GM18526 (cell line): ENCODE results near the gene EPS8L1.

ENCODE experiments used
- POLR2A ChIP-seq: IDR thresholded peaks from 3 replicates; pipeline ENCODE4 v1.6.1; 2011; ENCODE audit not compliant: insufficient read length; ENCODE audit errors: extremely low read depth

Gene EPS8L1

GRCh38 chr19:55050749-55051532 is 24.7 kb upstream of the EPS8L1 start:
- no peak for TF ChIP-seq POLR2A

GRCh38 chr19:55053735-55054134 is 21.9 kb upstream of the EPS8L1 start:
- TF ChIP-seq POLR2A = no peak

GRCh38 chr19:55056827-55057226 is 18.8 kb upstream of the EPS8L1 start:
- TF ChIP-seq POLR2A = no peak

DNA sequence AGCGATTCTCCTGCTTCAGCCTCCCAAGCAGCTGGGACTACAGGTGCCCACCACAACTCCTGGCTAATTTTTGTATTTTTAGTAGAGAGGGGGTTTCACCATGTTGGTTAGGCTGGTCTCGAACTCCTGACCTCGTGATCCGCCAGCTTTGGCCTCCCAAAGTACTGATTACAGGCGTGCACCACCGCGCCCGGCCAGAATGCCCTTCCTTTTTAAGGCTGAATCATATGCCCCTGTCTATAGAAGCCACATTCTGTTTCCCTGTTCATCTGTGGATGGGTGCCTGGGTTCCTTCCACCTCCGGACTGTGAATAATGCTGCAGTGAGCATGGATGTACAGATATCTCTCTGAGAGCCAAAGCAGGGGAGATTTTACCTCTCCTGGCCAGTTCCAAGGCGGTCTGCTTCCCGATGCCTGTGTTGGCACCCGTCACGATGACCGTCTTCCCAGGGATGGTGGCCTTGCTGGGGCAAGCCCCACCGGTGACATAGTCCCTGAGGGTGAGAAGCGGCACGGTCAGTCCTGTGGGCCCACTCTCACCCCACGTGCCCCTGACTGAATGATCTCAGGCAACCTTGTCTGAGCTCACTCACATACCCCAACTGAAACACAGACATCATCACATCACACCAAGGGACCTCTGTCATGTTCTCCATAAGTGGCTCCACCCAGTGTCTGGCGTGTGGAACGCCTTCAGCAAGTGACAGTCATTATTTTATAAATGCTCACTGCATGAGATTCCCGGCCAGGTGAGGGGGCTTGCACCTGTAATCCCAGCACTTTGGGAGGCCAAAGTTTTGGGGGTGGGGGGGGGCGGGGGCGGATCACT is 16.7 kb upstream of the EPS8L1 start:
- TF ChIP-seq POLR2A = no peak

DNA sequence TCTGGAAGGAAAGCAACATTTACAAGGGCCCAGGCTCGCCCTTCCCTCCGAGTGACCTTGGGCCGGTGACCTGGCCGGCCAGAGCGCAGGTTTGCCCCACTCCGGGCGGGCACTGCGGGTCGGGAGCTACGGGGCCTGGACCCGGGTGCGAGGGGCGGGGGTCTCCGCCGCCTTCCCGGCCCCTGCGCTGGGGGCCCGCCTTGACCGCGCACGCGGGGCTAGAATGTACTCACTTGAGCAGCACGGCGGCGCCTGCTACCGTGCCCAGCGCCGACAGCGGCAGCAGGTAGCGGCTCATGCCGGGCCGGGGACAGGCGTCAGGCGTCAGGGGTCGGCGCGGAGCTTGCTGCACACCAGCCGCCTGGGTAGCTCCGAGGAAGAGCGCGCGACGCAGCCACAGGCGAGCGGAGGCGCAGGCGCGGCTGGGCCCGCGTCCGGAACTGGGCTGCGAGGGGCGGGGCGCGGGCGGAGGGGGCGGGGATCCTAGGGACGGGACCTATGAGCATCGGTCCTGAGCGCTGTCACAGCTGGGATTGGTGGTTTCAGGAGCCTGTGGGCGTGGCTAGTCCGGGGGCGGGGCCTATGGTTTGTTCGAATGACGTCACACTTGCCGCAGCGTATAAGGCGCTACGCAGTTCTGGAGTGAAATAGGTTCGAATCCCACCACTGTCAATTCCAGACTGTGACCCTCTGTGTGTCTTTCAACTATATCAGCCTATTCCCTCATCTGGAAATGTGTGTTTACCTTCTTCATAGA is 12.8 kb upstream of the EPS8L1 start, which contains the start of gene RDH13:
RDH13 (minus strand) TSS at position 414 of the 757 bp plus-strand sequence; CDS start at position 298, 116 bp downstream.
- TF ChIP-seq POLR2A = peak; percentile 67

- TF ChIP-seq POLR2A = no peak
These were observed 12.2 kb upstream of the EPS8L1 start for GRCh38 chr19:55063492-55063843.

DNA sequence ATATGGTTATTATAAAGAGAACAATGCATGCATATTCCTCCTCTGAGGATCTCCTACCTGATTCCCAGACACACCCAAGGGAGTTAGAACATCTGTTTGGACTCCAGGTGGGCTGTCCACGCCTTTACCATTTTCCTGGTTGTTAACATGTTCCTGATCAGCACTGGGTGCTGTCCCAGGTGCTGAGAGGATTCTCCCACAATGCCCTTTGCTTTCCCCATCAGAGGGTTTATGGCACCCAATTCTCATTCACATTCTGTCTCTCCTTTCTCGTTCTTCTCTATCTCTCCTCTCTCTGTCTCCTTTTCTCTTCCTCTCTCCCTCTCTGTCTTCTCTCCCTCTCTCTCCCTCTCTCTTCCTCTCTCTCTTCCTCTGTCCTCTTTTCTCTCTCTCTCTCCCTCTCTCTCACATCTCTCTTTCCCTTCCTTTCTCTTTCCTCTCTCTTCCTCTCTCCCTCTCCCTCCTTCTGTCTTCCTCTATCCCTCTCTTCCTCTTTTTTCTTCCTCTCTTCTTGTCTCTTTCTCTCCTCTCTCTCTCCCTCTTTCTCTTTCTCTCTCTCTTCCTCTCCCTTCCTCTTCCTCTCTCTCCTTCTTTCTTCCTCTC is 9.5 kb upstream of the EPS8L1 start:
- TF ChIP-seq POLR2A = no peak

DNA sequence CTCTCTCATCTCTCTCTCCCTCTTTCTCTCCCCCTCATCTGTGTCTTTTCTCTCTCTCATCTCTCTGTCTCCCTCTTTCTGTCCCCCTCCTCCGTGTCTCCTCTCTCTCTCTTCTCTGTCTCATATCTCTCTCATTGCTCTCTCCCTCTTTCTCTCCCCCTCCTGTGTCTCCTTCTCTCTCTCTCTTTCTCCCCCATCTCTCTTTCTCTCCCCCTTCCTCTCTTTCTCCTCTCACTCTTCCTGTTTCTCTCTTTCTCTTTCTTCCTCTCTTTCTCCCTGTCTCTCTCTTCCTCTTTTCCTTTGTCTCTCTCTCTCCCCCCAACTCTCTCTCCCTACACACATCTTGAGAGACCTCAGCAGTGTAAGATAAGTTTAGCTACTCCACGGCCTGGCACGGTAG is 7.8 kb upstream of the EPS8L1 start:
- no peak for TF ChIP-seq POLR2A

DNA sequence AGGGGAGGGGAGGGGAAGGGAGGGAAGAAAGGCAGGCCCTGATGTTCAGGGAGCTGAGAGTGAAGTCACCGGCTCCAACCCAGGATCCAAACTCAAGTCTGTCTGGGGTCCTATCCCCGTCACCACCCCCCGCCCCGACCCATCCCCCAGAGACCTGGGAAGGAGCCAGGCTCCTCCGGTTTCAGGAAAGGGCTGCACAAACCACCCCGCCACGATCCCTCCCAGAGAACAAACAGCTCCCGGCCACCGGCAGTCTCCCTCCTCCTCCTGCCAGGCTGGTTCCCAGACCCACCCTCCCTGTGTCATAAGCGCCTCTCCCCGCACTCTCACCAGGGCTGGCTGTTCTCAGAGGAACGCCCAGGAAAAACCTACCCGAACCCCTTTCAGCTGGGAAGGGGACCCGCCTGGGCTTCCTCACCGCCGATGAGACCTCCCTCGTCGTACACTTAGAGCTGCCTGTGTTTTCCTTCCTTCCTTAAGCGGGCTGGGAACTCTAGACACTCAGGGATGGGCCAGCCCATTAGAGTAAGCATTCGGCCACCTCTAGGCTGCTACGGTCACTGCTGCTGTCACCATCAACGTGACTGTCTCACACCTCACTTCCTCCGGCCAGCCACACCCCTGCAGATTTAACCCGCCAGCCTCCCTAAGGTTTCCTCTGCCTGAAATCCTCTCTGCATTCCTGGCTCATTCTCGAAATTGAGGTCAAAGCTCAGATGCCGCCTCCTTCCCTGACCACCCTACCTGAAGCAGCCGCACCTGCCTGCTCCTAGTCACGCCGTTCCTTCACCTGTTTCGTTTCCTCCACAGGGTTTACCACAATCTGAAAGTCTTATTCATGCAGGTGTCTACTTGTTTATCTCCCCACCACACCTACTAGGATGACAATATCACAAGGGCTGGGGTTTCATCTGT is 6.5 kb upstream of the EPS8L1 start:
- TF ChIP-seq POLR2A = no peak

DNA sequence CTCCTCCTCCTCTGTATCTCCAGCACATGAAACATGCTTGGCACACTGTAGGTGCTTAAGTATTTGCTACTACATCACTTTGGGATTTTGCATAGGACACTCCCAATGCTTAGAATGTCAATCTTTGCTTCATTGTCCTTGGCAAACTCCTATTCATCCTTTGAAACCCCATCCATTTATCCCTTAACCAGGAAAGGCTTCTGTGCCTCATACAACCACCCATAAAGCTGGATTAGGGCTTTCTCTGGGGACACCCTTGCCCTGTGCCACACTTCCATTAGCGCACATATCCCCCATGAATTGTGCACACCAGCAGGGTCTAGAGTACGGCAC is 5.8 kb upstream of the EPS8L1 start:
- no peak for TF ChIP-seq POLR2A

DNA sequence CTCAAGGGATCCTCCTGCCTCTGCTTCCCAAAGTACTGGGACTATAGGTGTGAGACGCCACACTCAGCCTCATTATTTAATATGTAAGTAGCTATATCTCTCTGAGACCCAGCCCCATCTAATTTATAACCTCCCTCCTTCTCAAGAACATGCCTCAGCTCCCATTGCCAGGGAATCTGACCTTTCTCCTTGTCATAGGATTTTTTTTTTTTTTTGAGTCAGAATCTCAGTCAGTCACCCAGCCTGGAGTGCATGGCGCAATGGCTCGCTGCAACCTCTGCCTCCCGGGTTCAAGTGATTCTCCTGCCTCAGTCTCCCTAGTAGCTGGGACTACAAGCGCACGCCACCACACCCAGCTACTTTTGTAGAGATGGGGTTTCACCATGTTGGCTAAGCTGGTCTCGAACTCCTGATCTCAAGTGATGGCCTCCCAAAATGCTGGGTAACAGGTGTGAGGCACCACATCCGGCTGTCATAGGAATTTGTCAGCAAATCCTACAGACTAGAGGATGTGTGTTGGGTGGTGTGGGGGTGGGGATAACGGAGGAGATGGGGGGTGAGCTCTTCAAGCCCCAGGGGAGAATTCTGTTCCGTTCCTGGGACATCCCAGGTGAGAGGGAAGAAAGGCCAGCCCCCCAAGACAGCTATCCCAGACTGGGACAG is 5.1 kb upstream of the EPS8L1 start:
- no peak for TF ChIP-seq POLR2A

- TF ChIP-seq POLR2A = no peak
These were observed 4.6 kb upstream of the EPS8L1 start for GRCh38 chr19:55071129-55071502.

DNA sequence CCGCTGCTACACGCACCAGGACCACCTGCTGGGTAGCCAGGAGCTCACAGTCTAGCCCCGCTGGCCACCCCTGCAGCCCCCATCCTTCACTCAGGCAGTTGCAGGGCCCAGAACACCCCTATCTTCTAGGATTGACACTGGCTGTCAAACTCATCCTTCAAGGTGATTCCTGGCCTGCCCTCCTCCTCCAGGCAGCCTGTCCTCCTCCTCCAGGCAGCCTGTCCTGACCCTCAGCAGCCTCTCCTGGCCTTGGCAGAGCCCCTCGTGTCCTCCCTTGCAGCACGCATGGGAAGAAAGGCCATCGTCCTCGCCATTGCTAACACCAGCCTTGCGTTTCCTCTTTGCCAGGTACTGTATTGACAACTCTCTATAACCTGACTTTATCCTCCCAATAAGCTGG is 3.8 kb upstream of the EPS8L1 start:
- no peak for TF ChIP-seq POLR2A

- no peak for TF ChIP-seq POLR2A
These were observed 652 bp downstream of the EPS8L1 start for GRCh38 chr19:55076321-55076720.
